SIG-M5 treated with dmso at 0.1 percent for 504 hours (cell line): ENCODE results near the gene RSPH1.

Experiments
- DNase-seq: peaks from one replicate; lab custom pipeline; 2025; ENCODE audit not compliant: unreplicated experiment; lab: John Stamatoyannopoulos, UW

The RSPH1 gene

GRCh38 chr21:42431196-42431595 is 64.8 kb downstream of the RSPH1 start:
- DNase-seq: no peak

DNA sequence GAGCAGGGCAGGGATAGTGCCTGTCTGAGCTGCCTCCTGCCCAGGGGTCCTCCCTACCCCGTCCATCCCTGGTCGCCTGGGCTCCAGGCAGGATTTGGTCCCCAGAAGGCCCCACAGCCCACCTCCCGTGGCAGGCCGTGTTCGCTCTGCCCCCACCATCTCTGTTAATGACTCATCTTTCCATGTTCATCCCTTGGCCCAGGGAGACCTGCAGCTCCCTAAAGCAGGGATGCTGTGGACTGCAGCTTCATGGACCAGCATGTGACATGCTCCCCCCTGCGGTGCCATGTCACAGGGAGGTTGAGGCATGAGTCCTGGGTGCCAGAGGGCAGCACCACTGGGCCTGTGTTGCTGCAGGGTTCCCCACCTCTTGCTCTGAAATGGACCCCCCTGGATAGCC is 65.5 kb downstream of the RSPH1 start:
- DNase-seq: no peak

GRCh38 chr21:42429856-42430255 is 66.2 kb downstream of the RSPH1 start:
- no peak for DNase-seq

DNA sequence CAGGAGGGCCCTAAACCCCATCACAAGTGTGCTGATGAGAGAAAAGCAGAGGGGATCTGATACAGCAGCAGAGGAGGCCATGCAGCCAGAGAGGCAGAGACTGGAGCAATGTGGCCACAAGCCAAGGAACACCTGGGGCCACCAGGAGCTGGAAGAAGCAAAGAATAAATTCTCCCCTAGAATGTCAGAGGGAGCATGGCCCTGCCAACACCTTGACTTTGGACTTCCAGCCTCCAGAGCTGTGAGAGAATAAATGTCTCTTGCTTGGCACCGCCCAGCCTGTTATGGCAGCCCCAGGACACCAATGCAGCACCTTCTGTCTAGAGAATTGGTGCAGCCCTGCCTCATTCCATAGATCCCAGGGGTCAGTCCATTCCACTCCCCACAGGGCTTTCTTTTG is 67.0 kb downstream of the RSPH1 start:
- DNase-seq: no peak

GRCh38 chr21:42427809-42428419 is 68.1 kb downstream of the RSPH1 start:
- DNase-seq: no peak

DNA sequence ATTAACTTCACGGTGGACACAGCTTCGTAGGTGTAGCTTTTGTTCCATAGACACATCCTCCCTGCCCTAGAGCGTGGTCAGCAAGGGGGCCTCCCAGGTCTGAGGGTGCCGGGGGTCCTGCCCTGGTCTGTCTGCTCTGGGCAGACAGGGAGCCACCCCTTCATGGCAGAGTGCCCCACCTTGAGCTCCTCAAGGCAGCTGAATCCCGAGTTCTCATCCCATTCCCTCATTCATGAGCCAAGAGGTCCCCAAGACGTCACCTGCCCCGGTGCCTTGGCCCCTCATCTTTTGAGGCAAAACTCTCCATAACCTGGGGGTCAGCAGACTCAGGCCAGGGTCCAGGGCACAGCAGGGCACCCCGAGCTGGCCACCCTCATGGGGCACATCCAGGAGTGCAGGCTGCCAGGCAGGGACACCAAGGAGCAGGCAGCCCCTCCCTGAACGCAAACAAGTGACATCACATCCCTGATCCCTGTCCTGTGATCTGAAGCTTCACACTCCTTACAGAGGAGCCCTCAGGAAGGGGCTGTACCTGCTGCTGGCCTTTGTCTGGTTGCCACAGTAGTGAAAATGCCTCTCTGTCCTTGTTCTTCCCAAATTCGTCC is 69.0 kb downstream of the RSPH1 start:
- no peak for DNase-seq

GRCh38 chr21:42426424-42426823 is 69.6 kb downstream of the RSPH1 start:
- no peak for DNase-seq

- no peak for DNase-seq
Measured at GRCh38 chr21:42425591-42425990, 70.4 kb downstream of the RSPH1 start.

GRCh38 chr21:42424914-42425541 is 71.0 kb downstream of the RSPH1 start:
- DNase-seq: peak; percentile 31

DNA sequence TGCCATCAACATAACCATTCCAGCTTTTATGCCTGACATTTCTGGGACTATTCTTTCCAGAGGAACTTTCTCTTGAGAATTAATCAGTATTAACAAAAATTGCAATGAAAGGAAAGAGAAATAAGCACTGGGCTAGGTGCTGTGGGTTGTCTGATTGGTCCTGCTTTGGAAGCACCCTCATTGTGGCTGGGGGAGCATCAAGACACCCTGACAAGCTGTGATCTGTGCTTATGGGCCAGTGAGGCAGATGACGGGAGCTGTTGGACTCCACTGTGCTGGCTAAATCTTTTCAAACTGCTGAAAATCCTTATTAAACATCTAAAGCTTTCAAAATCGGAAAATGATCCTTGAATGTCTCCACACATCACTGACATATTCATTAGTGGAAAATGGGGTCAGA is 72.3 kb downstream of the RSPH1 start:
- no peak for DNase-seq

GRCh38 chr21:42423197-42423675 is 72.8 kb downstream of the RSPH1 start:
- no peak for DNase-seq
